H1 (cell line): Measurements from ENCODE around the gene NT5DC3. TPM values are rescaled to one million over a fixed set of nuclear protein-coding genes. Genes with fewer than 3 reads are reported as not detected.

Source experiments
- CTCF ChIA-PET: fragments of 300-600 bp; sonication (Branson Sonifier 250); formaldehyde crosslinking; loops from one replicate; lab custom pipeline; 2021; ENCODE audit not compliant: partially characterized antibody; lab: Charles Lee
- POLR2A ChIA-PET: fragments of 300-600 bp; sonication (Branson Sonifier 250); formaldehyde crosslinking; loops from one replicate; lab custom pipeline; 2021; ENCODE audit warnings: inconsistent platforms; ENCODE audit not compliant: partially characterized antibody; lab: Charles Lee
- DNase-seq, 2 experiments: peaks; one replicate each; pipeline versions ENCODE4 v3.0.0 to v3.0.0-alpha.2; 2010 to 2022; ENCODE audit warnings: low spot score in 2 of 2, low read depth in 1 of 2, mixed read lengths in 1 of 2
- FAIRE-seq: peaks from 2 replicates; lab custom pipeline; 2011; peaks lifted over from hg19 to GRCh38; lab: Jason Lieb, UNC
- H2AFZ ChIP-seq: 2 replicates; pipeline ENCODE4 v1.8.1; 2012; ENCODE audit warnings: low read length, inconsistent platforms
- H2AK5ac ChIP-seq: 2 replicates; pipeline ENCODE4 v1.6.1; 2013; ENCODE audit warnings: low read depth, low read length
- H2BK120ac ChIP-seq: replicated peaks from 2 replicates; pipeline ENCODE3; 2013; ENCODE audit warnings: low read depth, low read length, inconsistent platforms
- H2BK12ac ChIP-seq: 2 replicates; pipeline ENCODE4 v1.6.1; 2013; ENCODE audit warnings: low read depth, low read length
- H2BK15ac ChIP-seq: 2 replicates; pipeline ENCODE4 v1.6.1; 2013; ENCODE audit warnings: low read length
- H2BK20ac ChIP-seq: 2 replicates; pipeline ENCODE4 v1.6.1; 2013; ENCODE audit warnings: low read length
- H2BK5ac ChIP-seq: 2 replicates; pipeline ENCODE4 v1.6.1; 2013; ENCODE audit warnings: low read depth, low read length
- H3K14ac ChIP-seq: 2 replicates; pipeline ENCODE4 v1.6.1; 2013; ENCODE audit warnings: inconsistent platforms; ENCODE audit not compliant: insufficient read length
- H3K18ac ChIP-seq: 2 replicates; pipeline ENCODE4 v1.6.1; 2013; ENCODE audit warnings: low read length; ENCODE audit errors: extremely low read depth
- H3K23ac ChIP-seq: 2 replicates; pipeline ENCODE4 v1.6.1; 2013; ENCODE audit warnings: inconsistent platforms; ENCODE audit not compliant: insufficient read length
- H3K23me2 ChIP-seq: 2 replicates; pipeline ENCODE4 v1.6.1; 2013; ENCODE audit warnings: low read depth, low read length
- H3K27ac ChIP-seq: 2 replicates; pipeline ENCODE4 v1.6.1; 2011; ENCODE audit warnings: low read depth, low read length, inconsistent platforms
- H3K27me3 ChIP-seq, 4 experiments: replicated peaks in 1 of 4; 1 replicate in 1 of 4; 2 replicates in 3 of 4; pipeline versions ENCODE4 v1.6.1 to v1.8.1; 2011 to 2013; ENCODE audit warnings: low read length in 3 of 4, mild to moderate bottlenecking in 3 of 4, inconsistent platforms in 2 of 4, mixed read lengths in 2 of 4, moderate library complexity in 1 of 4; ENCODE audit not compliant: control insufficient read depth in 3 of 4, insufficient read depth in 3 of 4; ENCODE audit errors: extremely low read depth in 1 of 4
- H3K36me3 ChIP-seq, 4 experiments: 2 replicates each; pipeline versions ENCODE4 v1.6.1 to v1.8.1; 2011 to 2013; ENCODE audit warnings: mild to moderate bottlenecking in 4 of 4, low read length in 3 of 4, moderate library complexity in 2 of 4, control low read depth in 1 of 4, inconsistent platforms in 1 of 4; ENCODE audit not compliant: insufficient read depth in 4 of 4, control insufficient read depth in 2 of 4
- H3K4ac ChIP-seq: replicated peaks from 2 replicates; pipeline ENCODE3; 2013; ENCODE audit warnings: low read length, low read depth, mixed read lengths, inconsistent platforms; ENCODE audit not compliant: insufficient read length
- H3K4me1 ChIP-seq, 4 experiments: replicated peaks in 1 of 4; 1 replicate in 1 of 4; 2 replicates in 3 of 4; pipeline versions ENCODE4 v1.6.1 to v1.8.1; 2011 to 2013; ENCODE audit warnings: low read length in 3 of 4, inconsistent platforms in 2 of 4, mixed read lengths in 1 of 4; ENCODE audit not compliant: insufficient read depth in 4 of 4, control insufficient read depth in 3 of 4
- H3K4me2 ChIP-seq, 2 experiments: 2 replicates each; pipeline versions ENCODE4 v1.6.1 to v1.8.1; 2011 to 2013; ENCODE audit warnings: low read depth in 2 of 2, low read length in 2 of 2, control low read depth in 1 of 2, inconsistent platforms in 1 of 2, mild to moderate bottlenecking in 1 of 2; ENCODE audit not compliant: insufficient read depth in 1 of 2
- H3K4me3 ChIP-seq, 4 experiments: fragments of 200-600, 300-600 bp in 1 of 4; sonication (generic), shearing (Covaris generic), sonication (Bioruptor Twin) in 1 of 4; 2 replicates each; pipeline versions ENCODE4 v1.5.1 to v1.8.1; 2011 to 2016; ENCODE audit warnings: low read length in 4 of 4, low read depth in 3 of 4, control low read depth in 2 of 4, inconsistent platforms in 2 of 4, mild to moderate bottlenecking in 2 of 4, mixed read lengths in 1 of 4, moderate library complexity in 1 of 4; ENCODE audit not compliant: insufficient read depth in 2 of 4; ENCODE audit errors: extremely low read depth in 1 of 4
- H3K56ac ChIP-seq: replicated peaks from 2 replicates; pipeline ENCODE3; 2013; ENCODE audit warnings: low read depth, mild to moderate bottlenecking, mixed read lengths, low read length, inconsistent platforms; ENCODE audit not compliant: insufficient read length
- H3K79me1 ChIP-seq: 2 replicates; pipeline ENCODE4 v1.6.1; 2013; ENCODE audit warnings: low read depth, low read length, control low read depth
- H3K79me2 ChIP-seq, 2 experiments: 2 replicates each; pipeline versions ENCODE4 v1.6.1 to v1.8.1; 2012 to 2013; ENCODE audit warnings: low read length in 2 of 2, mild to moderate bottlenecking in 2 of 2, inconsistent platforms in 1 of 2; ENCODE audit not compliant: insufficient read depth in 2 of 2, control insufficient read depth in 1 of 2
- H3K9ac ChIP-seq, 4 experiments: replicated peaks in 1 of 4; 1 replicate in 1 of 4; 2 replicates in 3 of 4; pipeline versions ENCODE4 v1.6.1 to v1.8.1; 2011 to 2013; ENCODE audit warnings: low read depth in 3 of 4, low read length in 3 of 4, control low read depth in 2 of 4, mild to moderate bottlenecking in 2 of 4, moderate library complexity in 2 of 4, inconsistent platforms in 1 of 4; ENCODE audit errors: extremely low read depth in 1 of 4
- H3K9me3 ChIP-seq, 2 experiments: 2 replicates each; pipeline versions ENCODE4 v1.6.1 to v1.8.1; 2012 to 2013; ENCODE audit warnings: mild to moderate bottlenecking in 2 of 2, moderate library complexity in 2 of 2, control low read depth in 1 of 2, inconsistent platforms in 1 of 2, low read depth in 1 of 2, low read length in 1 of 2, mixed read lengths in 1 of 2; ENCODE audit not compliant: insufficient read depth in 2 of 2
- H4K20me1 ChIP-seq, 2 experiments: replicated peaks in 1 of 2; 2 replicates each; pipeline versions ENCODE3 to v1.8.1; 2011 to 2013; ENCODE audit warnings: inconsistent platforms in 2 of 2, low read length in 2 of 2, mild to moderate bottlenecking in 1 of 2; ENCODE audit not compliant: insufficient read depth in 2 of 2, control insufficient read depth in 1 of 2
- H4K5ac ChIP-seq: 2 replicates; pipeline ENCODE4 v1.6.1; 2013; ENCODE audit warnings: low read length, low read depth, mixed read lengths, inconsistent platforms; ENCODE audit not compliant: insufficient read length
- H4K8ac ChIP-seq: 2 replicates; pipeline ENCODE4 v1.8.0; 2013; ENCODE audit warnings: mild to moderate bottlenecking, moderate library complexity, low read length, inconsistent platforms; ENCODE audit not compliant: insufficient read depth; ENCODE audit errors: extremely low read depth
- H4K91ac ChIP-seq: replicated peaks from 2 replicates; pipeline ENCODE3; 2013; ENCODE audit warnings: low read length, mixed read lengths, inconsistent platforms; ENCODE audit not compliant: insufficient read length
- CBX5 ChIP-seq: fragments of 300-800, 300-1000 bp; sonication (generic); IDR thresholded peaks from 2 replicates; pipeline ENCODE4 v1.7.1; 2016; ENCODE audit warnings: antibody characterized with exemption, low read length, low read depth
- HDAC2 ChIP-seq, 2 experiments: fragments of 300-600 bp in 1 of 2; sonication (generic) in 1 of 2; IDR thresholded peaks; 2 replicates each; pipeline ENCODE4 v1.6.1; 2011 to 2012; ENCODE audit warnings: low read depth in 2 of 2, low read length in 2 of 2, mild to moderate bottlenecking in 2 of 2, moderate library complexity in 2 of 2, borderline replicate concordance in 1 of 2, inconsistent platforms in 1 of 2
- JUN ChIP-seq: IDR thresholded peaks from 2 replicates; pipeline ENCODE4 v1.6.1; 2011; ENCODE audit warnings: low read depth, mild to moderate bottlenecking, improper control_type of control experiment, low read length
- JUND ChIP-seq: IDR thresholded peaks from 2 replicates; pipeline ENCODE4 v1.6.1; 2011; ENCODE audit warnings: mild to moderate bottlenecking, improper control_type of control experiment, low read length
- KDM1A ChIP-seq: fragments of 200-600, 300-600 bp; sonication (generic); IDR thresholded peaks from 2 replicates; pipeline ENCODE4 v1.7.1; 2016; ENCODE audit warnings: mild to moderate bottlenecking, low read length, borderline replicate concordance
- MAFK ChIP-seq: IDR thresholded peaks from 2 replicates; pipeline ENCODE4 v1.6.1; 2012; ENCODE audit warnings: low read depth, mild to moderate bottlenecking, improper control_type of control experiment, low read length
- POLR2AphosphoS5 ChIP-seq: IDR thresholded peaks from 2 replicates; pipeline ENCODE4 v1.6.1; 2011; ENCODE audit warnings: low read depth, low read length
- RAD21 ChIP-seq, 2 experiments: IDR thresholded peaks in 1 of 2; conservative IDR thresholded peaks in 1 of 2; 2 replicates each; pipeline ENCODE4 v1.6.1; 2011; ENCODE audit warnings: low read depth in 2 of 2, low read length in 2 of 2, improper control_type of control experiment in 1 of 2, inconsistent platforms in 1 of 2, mild to moderate bottlenecking in 1 of 2, moderate library complexity in 1 of 2
- SAP30 ChIP-seq: fragments of 300-600 bp; sonication (generic); IDR thresholded peaks from 2 replicates; pipeline ENCODE4 v1.7.1; 2012; ENCODE audit warnings: low read length, moderate library complexity, mild to moderate bottlenecking, inconsistent platforms; ENCODE audit not compliant: insufficient read depth, insufficient replicate concordance
- SIRT6 ChIP-seq: IDR thresholded peaks from one replicate; pipeline ENCODE4 v1.7.1; 2012; ENCODE audit warnings: low read length, inconsistent platforms
- SRF ChIP-seq: IDR thresholded peaks from 2 replicates; pipeline ENCODE4 v1.6.1; 2011; ENCODE audit warnings: mild to moderate bottlenecking, low read depth, low read length, moderate library complexity
- SUZ12 ChIP-seq: fragments of 200-600 bp; sonication (generic); IDR thresholded peaks from 2 replicates; pipeline ENCODE4 v1.6.1; 2012; ENCODE audit warnings: mild to moderate bottlenecking, inconsistent platforms, low read length, moderate library complexity, mixed read lengths
- TBP ChIP-seq: IDR thresholded peaks from 2 replicates; pipeline ENCODE4 v1.6.1; 2011; ENCODE audit warnings: low read depth, low read length, improper control_type of control experiment
- WGBS, 2 experiments: shearing (Covaris generic) in 1 of 2; methylation state at CpG; one replicate each; pipeline versions ENCODE4 v1.1.6 to v1.1.7; 2013 to 2015; ENCODE audit warnings: low lambda C conversion rate in 2 of 2, mixed read lengths in 2 of 2, inconsistent platforms in 1 of 2, low coverage in 1 of 2, missing lambda C conversion rate in 1 of 2; ENCODE audit not compliant: insufficient replicate concordance in 2 of 2, insufficient coverage in 1 of 2, insufficient read length in 1 of 2; ENCODE audit errors: extremely low coverage in 1 of 2, missing lambda C conversion rate in 1 of 2; 5-methylcytosine and 5-hydroxymethylcytosine counted together
- polyA plus RNA-seq, 7 experiments: library from polyadenylated mRNA; depleted of rRNA in 3 of 7; stranded (reverse) in 5 of 7; unstranded in 2 of 7; fragments of >200 nt in 5 of 7; fragments of 200-250 nt in 2 of 7; gene quantifications; 1 replicate in 5 of 7; 2 replicates in 1 of 7; 4 replicates in 1 of 7; pipeline versions ENCODE4 v1.2.1 to v1.2.3, GENCODE V29; 2011 to 2013; ENCODE audit warnings: missing spikeins in 2 of 7, mixed read lengths in 2 of 7
- total RNA-seq: library from RNA; stranded (reverse); fragmentation: NEBNext Ultra II Directional; extraction: Animal tissue kit (Norgen Biotek cat#: 25700); gene quantifications from 2 replicates; pipeline ENCODE4 v1.2.1, GENCODE V29; 2021

The NT5DC3 gene
- total and polyA plus RNA-seq, 2 of the 8 experiments (the other 6 are each of a cell fraction or from before 2014, with no cell fraction given): 5.4 to 14.8 TPM

DNA sequence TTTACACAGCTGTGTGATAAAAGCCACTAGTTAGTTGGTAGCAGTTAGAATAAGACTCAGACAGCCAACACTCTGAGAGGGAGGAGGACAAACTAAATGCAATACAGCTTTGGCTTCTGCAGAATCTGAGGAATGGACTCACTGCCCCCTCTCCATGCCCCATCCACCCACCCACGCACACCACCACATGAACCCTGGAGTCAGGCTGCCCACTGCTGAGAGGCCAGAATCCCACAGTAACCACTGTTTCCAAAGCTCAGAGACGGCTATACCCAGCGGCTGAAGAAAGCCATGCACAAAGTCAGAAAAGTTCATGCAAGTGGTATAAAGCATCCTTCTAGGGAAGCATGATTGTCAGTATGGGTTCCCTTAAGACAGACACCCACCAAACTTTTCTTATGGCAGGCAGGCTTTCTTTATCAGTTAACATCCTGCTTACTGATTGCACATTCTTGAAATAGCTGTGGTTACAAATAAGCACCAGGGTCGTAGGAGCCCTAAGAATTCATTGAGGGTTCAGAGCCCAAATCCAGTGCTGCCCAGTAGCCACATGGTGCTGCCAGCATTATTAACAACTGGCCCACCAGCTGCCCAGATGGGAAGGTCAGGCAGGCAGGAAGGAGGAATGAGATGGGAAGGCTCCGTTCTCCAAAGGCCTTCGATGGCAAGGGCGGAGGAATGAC is 61.5 kb downstream of the NT5DC3 start:
- Histone ChIP-seq H3K79me1 (no peaks in the 10 kb centered on the region), H3K18ac (no peak overlapping the region), H3K36me3 (peaks cover 10 to 28% (median 18%) of the 10 kb centered on the region in 4 experiments; a peak in 7 of 8 replicates), H3K9ac (no peak overlapping the region), H3K27me3 (no peaks in the 10 kb centered on the region), H3K14ac (no peak overlapping the region), H2BK20ac (no peak overlapping the region), H4K5ac (no peak overlapping the region), H3K23ac (no peak overlapping the region), H2BK120ac (no peak overlapping the region), H3K23me2 (no peaks in the 10 kb centered on the region), H2BK12ac (no peak overlapping the region), H2BK15ac (no peak overlapping the region), H3K4me1 (0 out of 7 replicates have a peak, but pooled peaks cover 0 to 1% (median 0%) of the 10 kb centered on the region in 4 experiments), H2AK5ac (no peak overlapping the region), H3K4me2 (no peak overlapping the region), H3K9me3 (no peaks in the 10 kb centered on the region), H3K79me2 (no peaks in the 10 kb centered on the region), H3K4ac (no peak overlapping the region), H2BK5ac (no peak overlapping the region), H3K27ac (no peak overlapping the region), H4K91ac (no peak overlapping the region), H4K8ac (no peak overlapping the region), H2AFZ (no peak overlapping the region), H3K56ac (no peak overlapping the region), H4K20me1 (peaks cover 0 to 4% of the 10 kb centered on the region in 2 experiments), H3K4me3 (no peak overlapping the region)
- ChIA-PET CTCF (interaction anchor here (1.2 to 4.0 kb wide), 4 partner anchors 9 to 147 kb away, joined by 3 to 26 read pairs (median 4); no protein-coding TSS in a partner anchor), POLR2A (interaction anchor here (1.5 kb wide), 1 partner anchor 9 kb away, joined by 4 read pairs; no protein-coding TSS in a partner anchor)
- no peak for DNase-seq
- WGBS, 2 experiments: 89% methylated on average over 7 of the region's 7 CpGs; no CpG with 5 or more reads in 1 of the 2 experiments
- FAIRE-seq: no peak
- TF ChIP-seq SRF (no peak), SUZ12 (no peak), KDM1A (no peak), MAFK (no peak), SIRT6 (no peak), JUND (no peak), CBX5 (no peak), JUN (no peak), HDAC2 (IDR thresholded peaks at IDR 0.05; ENCODE audit: borderline replicate concordance in 1 of 2, low read depth in 2 of 2, low read length in 2 of 2) (no peak), POLR2AphosphoS5 (no peak), SAP30 (no peak), RAD21 (IDR thresholded peaks at IDR 0.05 in 1 of 2, conservative IDR thresholded peaks at IDR 0.05 in 1 of 2; ENCODE audit: low read depth in 2 of 2, low read length in 2 of 2) (no peak), TBP (no peak)
